Neuronal stem cell (in vitro differentiated cells): ENCODE measurements around the gene NUDT19.
"Not testable (repeated sequence)": the region's sequence is repeated elsewhere in the genome, so short reads cannot be mapped to it uniquely, and the experiment has no call there.

ENCODE experiments used
- DNase-seq: peaks from one replicate; pipeline ENCODE4 v3.0.0-alpha.2; 2013; ENCODE audit warnings: low spot score
- H2AFZ ChIP-seq: one replicate; pipeline ENCODE4 v1.6.1; 2013; ENCODE audit warnings: mild to moderate bottlenecking, low read length, inconsistent platforms
- H2AK5ac ChIP-seq: 2 replicates; pipeline ENCODE4 v1.6.1; 2013; ENCODE audit warnings: low read depth, mild to moderate bottlenecking, inconsistent platforms, low read length, moderate library complexity, mixed read lengths
- H2BK120ac ChIP-seq: 2 replicates; pipeline ENCODE4 v1.6.1; 2013; ENCODE audit warnings: low read depth, mild to moderate bottlenecking, inconsistent platforms, low read length, moderate library complexity, mixed read lengths
- H2BK12ac ChIP-seq: one replicate; pipeline ENCODE4 v1.6.1; 2013; ENCODE audit warnings: low read length, inconsistent platforms
- H2BK15ac ChIP-seq: 2 replicates; pipeline ENCODE4 v1.6.1; 2013; ENCODE audit warnings: mild to moderate bottlenecking, low read length, inconsistent platforms, mixed read lengths
- H2BK5ac ChIP-seq: one replicate; pipeline ENCODE4 v1.6.1; 2013; ENCODE audit warnings: inconsistent platforms, mild to moderate bottlenecking, low read length, moderate library complexity
- H3K14ac ChIP-seq: one replicate; pipeline ENCODE4 v1.6.1; 2013; ENCODE audit warnings: low read length, inconsistent platforms
- H3K18ac ChIP-seq: 2 replicates; pipeline ENCODE4 v1.6.1; 2013; ENCODE audit warnings: low read length, inconsistent platforms
- H3K23ac ChIP-seq: 2 replicates; pipeline ENCODE4 v1.6.1; 2013; ENCODE audit warnings: low read depth, mild to moderate bottlenecking, mixed read lengths, low read length, inconsistent platforms; ENCODE audit not compliant: poor library complexity
- H3K27ac ChIP-seq: replicated peaks from 3 replicates; pipeline ENCODE4 v1.5.1; 2013; ENCODE audit warnings: low read length, inconsistent platforms
- H3K27me3 ChIP-seq, 3 experiments: 2 replicates each; pipeline ENCODE4 v1.6.1; 2013; ENCODE audit warnings: low read length in 3 of 3, mild to moderate bottlenecking in 2 of 3, inconsistent platforms in 1 of 3, low read depth in 1 of 3, mixed read lengths in 1 of 3, moderate library complexity in 1 of 3; ENCODE audit not compliant: control insufficient read depth in 3 of 3, insufficient read depth in 3 of 3
- H3K36me3 ChIP-seq, 2 donors: replicated peaks in 1 of 2; 2 replicates each; pipeline ENCODE4 v1.6.1; 2013; ENCODE audit warnings: low read length in 2 of 2; ENCODE audit not compliant: control insufficient read depth in 2 of 2, insufficient read depth in 2 of 2
- H3K4ac ChIP-seq: 2 replicates; pipeline ENCODE4 v1.6.1; 2013; ENCODE audit warnings: inconsistent platforms, mild to moderate bottlenecking, low read length, moderate library complexity
- H3K4me1 ChIP-seq, 2 donors: 1 replicate in 1 of 2; 2 replicates in 1 of 2; pipeline ENCODE4 v1.6.1; 2013; ENCODE audit warnings: low read length in 2 of 2, low read depth in 1 of 2; ENCODE audit not compliant: control insufficient read depth in 2 of 2, insufficient read depth in 1 of 2
- H3K4me2 ChIP-seq: one replicate; pipeline ENCODE4 v1.6.1; 2013; ENCODE audit warnings: mild to moderate bottlenecking, low read length, inconsistent platforms; ENCODE audit not compliant: insufficient read depth, poor library complexity, severe bottlenecking
- H3K4me3 ChIP-seq, 2 donors: 2 replicates each; pipeline ENCODE4 v1.5.1; 2013; ENCODE audit warnings: low read length in 2 of 2, mild to moderate bottlenecking in 2 of 2, inconsistent platforms in 1 of 2, moderate library complexity in 1 of 2
- H3K79me1 ChIP-seq: one replicate; pipeline ENCODE4 v1.6.1; 2013; ENCODE audit warnings: low read depth, mild to moderate bottlenecking, inconsistent platforms, low read length, moderate library complexity
- H3K9ac ChIP-seq: one replicate; pipeline ENCODE4 v1.6.1; 2013; ENCODE audit warnings: mild to moderate bottlenecking, low read depth, low read length, inconsistent platforms; ENCODE audit not compliant: poor library complexity
- H3K9me3 ChIP-seq, 2 donors: replicated peaks in 1 of 2; 2 replicates each; pipeline versions ENCODE3 to v1.6.1; 2013; ENCODE audit warnings: low read length in 2 of 2, mild to moderate bottlenecking in 2 of 2, inconsistent platforms in 1 of 2, low read depth in 1 of 2, mixed read lengths in 1 of 2, moderate library complexity in 1 of 2; ENCODE audit not compliant: control insufficient read depth in 2 of 2, insufficient read depth in 1 of 2
- H4K8ac ChIP-seq: one replicate; pipeline ENCODE4 v1.6.1; 2013; ENCODE audit warnings: low read depth, mild to moderate bottlenecking, inconsistent platforms, low read length, moderate library complexity
- H4K91ac ChIP-seq: one replicate; pipeline ENCODE4 v1.6.1; 2013; ENCODE audit warnings: low read length, low read depth, mild to moderate bottlenecking, inconsistent platforms; ENCODE audit not compliant: poor library complexity
- WGBS, 2 donors: extraction: QIAGEN DNeasy Blood & Tissue Kit; methylation state at CpG; one replicate each; pipeline ENCODE4 v1.1.7; 2013; ENCODE audit warnings: missing lambda C conversion rate in 2 of 2, mixed read lengths in 1 of 2; ENCODE audit not compliant: insufficient read length in 2 of 2, insufficient replicate concordance in 1 of 2; ENCODE audit errors: extremely low coverage in 2 of 2; 5-methylcytosine and 5-hydroxymethylcytosine counted together

The NUDT19 gene

GRCh38 chr19:32694851-32695250 is 3.2 kb downstream of the NUDT19 start:
- H3K23ac ChIP-seq, H3K9me3 ChIP-seq, H3K9ac ChIP-seq, H4K91ac ChIP-seq, H2BK12ac ChIP-seq, H3K4me2 ChIP-seq, H3K27ac ChIP-seq, H3K36me3 ChIP-seq, DNase-seq, H3K79me1 ChIP-seq, H4K8ac ChIP-seq, H2BK120ac ChIP-seq, H2BK15ac ChIP-seq, H2AFZ ChIP-seq, H3K18ac ChIP-seq, H2AK5ac ChIP-seq, H3K4ac ChIP-seq, H3K4me3 ChIP-seq, H3K4me1 ChIP-seq, H3K14ac ChIP-seq, H2BK5ac ChIP-seq, H3K27me3 ChIP-seq: not testable (repeated sequence)
- whole genome bisulfite sequencing, 2 donors = no CpG with 5 or more reads among the region's 2 CpGs

- H2BK120ac ChIP-seq, H3K4me3 ChIP-seq, DNase-seq, H3K36me3 ChIP-seq, H3K27ac ChIP-seq, H3K9ac ChIP-seq, H3K4ac ChIP-seq, H3K79me1 ChIP-seq, H3K23ac ChIP-seq, H3K18ac ChIP-seq, H4K91ac ChIP-seq, H3K14ac ChIP-seq, H3K27me3 ChIP-seq, H3K4me2 ChIP-seq, H3K4me1 ChIP-seq, H4K8ac ChIP-seq, H3K9me3 ChIP-seq, H2BK12ac ChIP-seq, H2AK5ac ChIP-seq, H2AFZ ChIP-seq, H2BK15ac ChIP-seq, H2BK5ac ChIP-seq: not testable (repeated sequence)
- WGBS, 2 donors = no CpG with 5 or more reads among the region's 6 CpGs
Observed at GRCh38 chr19:32695506-32695905, 3.9 kb downstream of the NUDT19 start.

- not testable (repeated sequence) for H2AFZ ChIP-seq, H3K79me1 ChIP-seq, H3K27ac ChIP-seq, DNase-seq, H4K8ac ChIP-seq, H2BK12ac ChIP-seq, H3K9ac ChIP-seq, H3K27me3 ChIP-seq, H3K18ac ChIP-seq, H3K4ac ChIP-seq, H4K91ac ChIP-seq, H3K14ac ChIP-seq, H3K4me2 ChIP-seq, H2AK5ac ChIP-seq, H3K36me3 ChIP-seq, H2BK15ac ChIP-seq, H3K23ac ChIP-seq, H2BK5ac ChIP-seq, H3K4me1 ChIP-seq, H3K9me3 ChIP-seq, H3K4me3 ChIP-seq, H2BK120ac ChIP-seq
- WGBS, 2 donors = no CpG with 5 or more reads among the region's 3 CpGs
Observed at GRCh38 chr19:32696771-32697170, 5.2 kb downstream of the NUDT19 start.

GRCh38 chr19:32700129-32700528 is 8.5 kb downstream of the NUDT19 start:
- H3K9me3 ChIP-seq, H3K4me3 ChIP-seq, H2BK120ac ChIP-seq, H3K4me2 ChIP-seq, DNase-seq, H2AFZ ChIP-seq, H4K8ac ChIP-seq, H3K27ac ChIP-seq, H3K23ac ChIP-seq, H3K4me1 ChIP-seq, H2AK5ac ChIP-seq, H3K36me3 ChIP-seq, H3K14ac ChIP-seq, H3K27me3 ChIP-seq, H3K9ac ChIP-seq, H2BK15ac ChIP-seq, H3K4ac ChIP-seq, H3K18ac ChIP-seq, H2BK12ac ChIP-seq, H4K91ac ChIP-seq, H3K79me1 ChIP-seq, H2BK5ac ChIP-seq: not testable (repeated sequence)
- no CpG with 5 or more reads among the region's 7 CpGs for WGBS, 2 donors
